ENCODE data around the gene TUFM.

DNA sequence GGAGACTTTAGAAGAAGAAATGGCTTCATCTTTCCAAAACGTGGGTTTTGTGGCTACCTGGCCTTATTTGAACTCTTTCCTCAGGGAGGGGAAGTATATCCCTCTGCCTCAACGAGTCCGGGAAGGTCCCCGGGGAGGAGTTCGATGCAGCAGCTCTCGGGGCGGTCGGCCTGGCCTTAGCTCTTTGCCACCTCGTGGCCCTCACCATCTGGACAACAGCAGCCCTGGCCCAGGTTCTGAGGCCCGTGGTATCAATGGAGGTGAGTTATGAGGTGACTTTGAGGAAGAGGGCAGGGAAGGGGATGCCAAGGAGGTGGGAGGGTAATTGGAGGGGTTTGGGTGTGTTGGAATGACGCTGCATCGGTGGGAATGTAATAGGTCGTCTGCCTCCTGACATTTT, 15.6 kb downstream of the TUFM start:
- no peak for TF ChIP-seq TOX (CRISPR knock-in tag; IDR thresholded peaks at IDR 0.05; ENCODE audit: borderline replicate concordance)
- TF ChIP-seq, protein P1, sequence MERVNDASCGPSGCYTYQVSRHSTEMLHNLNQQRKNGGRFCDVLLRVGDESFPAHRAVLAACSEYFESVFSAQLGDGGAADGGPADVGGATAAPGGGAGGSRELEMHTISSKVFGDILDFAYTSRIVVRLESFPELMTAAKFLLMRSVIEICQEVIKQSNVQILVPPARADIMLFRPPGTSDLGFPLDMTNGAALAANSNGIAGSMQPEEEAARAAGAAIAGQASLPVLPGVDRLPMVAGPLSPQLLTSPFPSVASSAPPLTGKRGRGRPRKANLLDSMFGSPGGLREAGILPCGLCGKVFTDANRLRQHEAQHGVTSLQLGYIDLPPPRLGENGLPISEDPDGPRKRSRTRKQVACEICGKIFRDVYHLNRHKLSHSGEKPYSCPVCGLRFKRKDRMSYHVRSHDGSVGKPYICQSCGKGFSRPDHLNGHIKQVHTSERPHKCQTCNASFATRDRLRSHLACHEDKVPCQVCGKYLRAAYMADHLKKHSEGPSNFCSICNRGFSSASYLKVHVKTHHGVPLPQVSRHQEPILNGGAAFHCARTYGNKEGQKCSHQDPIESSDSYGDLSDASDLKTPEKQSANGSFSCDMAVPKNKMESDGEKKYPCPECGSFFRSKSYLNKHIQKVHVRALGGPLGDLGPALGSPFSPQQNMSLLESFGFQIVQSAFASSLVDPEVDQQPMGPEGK (CRISPR knock-in tag; IDR thresholded peaks at IDR 0.05; ENCODE audit: borderline replicate concordance) = no peak
- no peak for TF ChIP-seq ZNF565 (CRISPR knock-in tag; conservative IDR thresholded peaks at IDR 0.05; ENCODE audit: low read depth)
- TF ChIP-seq BACH2 (CRISPR knock-in tag; IDR thresholded peaks at IDR 0.05; ENCODE audit: borderline replicate concordance) = no peak
- TF ChIP-seq ESRRG (CRISPR knock-in tag; IDR thresholded peaks at IDR 0.05) = no peak
- no peak for TF ChIP-seq ZNF8 (CRISPR knock-in tag; IDR thresholded peaks at IDR 0.05)
- no peak for TF ChIP-seq RARB (CRISPR knock-in tag; IDR thresholded peaks at IDR 0.05)
- no peak for TF ChIP-seq ZC3H10 (CRISPR knock-in tag; IDR thresholded peaks at IDR 0.05)
- TF ChIP-seq, protein P2, sequence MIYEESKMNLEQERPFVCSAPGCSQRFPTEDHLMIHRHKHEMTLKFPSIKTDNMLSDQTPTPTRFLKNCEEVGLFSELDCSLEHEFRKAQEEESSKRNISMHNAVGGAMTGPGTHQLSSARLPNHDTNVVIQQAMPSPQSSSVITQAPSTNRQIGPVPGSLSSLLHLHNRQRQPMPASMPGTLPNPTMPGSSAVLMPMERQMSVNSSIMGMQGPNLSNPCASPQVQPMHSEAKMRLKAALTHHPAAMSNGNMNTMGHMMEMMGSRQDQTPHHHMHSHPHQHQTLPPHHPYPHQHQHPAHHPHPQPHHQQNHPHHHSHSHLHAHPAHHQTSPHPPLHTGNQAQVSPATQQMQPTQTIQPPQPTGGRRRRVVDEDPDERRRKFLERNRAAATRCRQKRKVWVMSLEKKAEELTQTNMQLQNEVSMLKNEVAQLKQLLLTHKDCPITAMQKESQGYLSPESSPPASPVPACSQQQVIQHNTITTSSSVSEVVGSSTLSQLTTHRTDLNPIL (CRISPR knock-in tag; IDR thresholded peaks at IDR 0.05; ENCODE audit: low read depth) = no peak
- TF ChIP-seq OSR1 (CRISPR knock-in tag; IDR thresholded peaks at IDR 0.05) = no peak
- no peak for TF ChIP-seq ZFP3 (CRISPR knock-in tag; IDR thresholded peaks at IDR 0.05)
- TF ChIP-seq SNAI2 (CRISPR knock-in tag; IDR thresholded peaks at IDR 0.05) = no peak

Data from SK-N-SH treated with all-trans-retinoic acid at 6 μM for 48 hours (cell line).